H9 (cell line): ENCODE measurements around the gene RABGAP1L. TPM values are rescaled to one million over a fixed set of nuclear protein-coding genes. Genes with fewer than 3 reads are reported as not detected.

Experiments
- DNase-seq: peaks from one replicate; pipeline ENCODE4 v3.0.0-alpha.2; 2017
- H2AFZ ChIP-seq: one replicate; pipeline ENCODE4 v1.6.1; 2013; ENCODE audit warnings: mild to moderate bottlenecking, low read length, control low read depth, moderate library complexity
- H2AK5ac ChIP-seq: 2 replicates; pipeline ENCODE4 v1.6.1; 2013; ENCODE audit warnings: low read length, control low read depth, mixed read lengths; ENCODE audit not compliant: insufficient read length
- H2BK120ac ChIP-seq: one replicate; pipeline ENCODE4 v1.6.1; 2013; ENCODE audit warnings: low read depth, mild to moderate bottlenecking, low read length, control low read depth, inconsistent platforms; ENCODE audit not compliant: poor library complexity, severe bottlenecking
- H2BK12ac ChIP-seq: 2 replicates; pipeline ENCODE4 v1.6.1; 2013; ENCODE audit warnings: low read length, control low read depth, mixed read lengths, low read depth; ENCODE audit not compliant: insufficient read length
- H2BK15ac ChIP-seq: 2 replicates; pipeline ENCODE4 v1.6.1; 2013; ENCODE audit warnings: low read depth, low read length, control low read depth
- H2BK20ac ChIP-seq: one replicate; pipeline ENCODE4 v1.6.1; 2013; ENCODE audit warnings: low read depth, mild to moderate bottlenecking, low read length, control low read depth, inconsistent platforms; ENCODE audit not compliant: poor library complexity, severe bottlenecking
- H2BK5ac ChIP-seq: 2 replicates; pipeline ENCODE4 v1.6.1; 2013; ENCODE audit warnings: low read length, control low read depth, mixed read lengths; ENCODE audit not compliant: insufficient read length
- H3K14ac ChIP-seq: 2 replicates; pipeline ENCODE4 v1.6.1; 2013; ENCODE audit warnings: low read length, control low read depth; ENCODE audit not compliant: insufficient read depth
- H3K18ac ChIP-seq: 2 replicates; pipeline ENCODE4 v1.6.1; 2013; ENCODE audit warnings: low read depth, mild to moderate bottlenecking, mixed read lengths, low read length, control low read depth; ENCODE audit not compliant: insufficient read length
- H3K23ac ChIP-seq: 2 replicates; pipeline ENCODE4 v1.6.1; 2013; ENCODE audit warnings: low read length, control low read depth, mixed read lengths, low read depth; ENCODE audit not compliant: insufficient read length
- H3K23me2 ChIP-seq: 2 replicates; pipeline ENCODE4 v1.6.1; 2013; ENCODE audit warnings: low read depth, mild to moderate bottlenecking, mixed read lengths, low read length, control low read depth; ENCODE audit not compliant: insufficient read length, poor library complexity, severe bottlenecking
- H3K27ac ChIP-seq: 2 replicates; pipeline ENCODE4 v1.5.1; 2013; ENCODE audit warnings: low read length, control low read depth, mixed read lengths, low read depth; ENCODE audit not compliant: insufficient read length
- H3K27me3 ChIP-seq: 2 replicates; pipeline ENCODE4 v1.6.1; 2013; ENCODE audit warnings: low read length, control low read depth, inconsistent platforms; ENCODE audit not compliant: insufficient read depth
- H3K4ac ChIP-seq: 2 replicates; pipeline ENCODE4 v1.6.1; 2013; ENCODE audit warnings: low read depth, mild to moderate bottlenecking, control low read depth, inconsistent platforms, low read length, moderate library complexity
- H3K4me1 ChIP-seq: 2 replicates; pipeline ENCODE4 v1.6.1; 2013; ENCODE audit warnings: low read length, control low read depth, inconsistent platforms; ENCODE audit not compliant: insufficient read depth
- H3K4me2 ChIP-seq: 2 replicates; pipeline ENCODE4 v1.6.1; 2013; ENCODE audit warnings: low read length, control low read depth, mixed read lengths; ENCODE audit not compliant: insufficient read length, insufficient read depth
- H3K56ac ChIP-seq: 2 replicates; pipeline ENCODE4 v1.6.1; 2013; ENCODE audit warnings: low read depth, mild to moderate bottlenecking, mixed read lengths, low read length, control low read depth; ENCODE audit not compliant: insufficient read length
- H3K79me1 ChIP-seq: 2 replicates; pipeline ENCODE4 v1.6.1; 2013; ENCODE audit warnings: low read depth, mild to moderate bottlenecking, moderate library complexity, low read length, control low read depth, inconsistent platforms; ENCODE audit not compliant: insufficient read depth, poor library complexity, severe bottlenecking
- H3K79me2 ChIP-seq: 2 replicates; pipeline ENCODE4 v1.6.1; 2013; ENCODE audit warnings: low read length, control low read depth, inconsistent platforms; ENCODE audit not compliant: insufficient read depth
- H3K9ac ChIP-seq: 2 replicates; pipeline ENCODE4 v1.6.1; 2013; ENCODE audit warnings: low read length, control low read depth, mixed read lengths; ENCODE audit not compliant: insufficient read length; ENCODE audit errors: extremely low read depth
- H3K9me3 ChIP-seq: one replicate; pipeline ENCODE4 v1.6.1; 2013; ENCODE audit warnings: low read depth, low read length, inconsistent platforms; ENCODE audit not compliant: control insufficient read depth
- H3T11ph ChIP-seq: one replicate; pipeline ENCODE4 v1.6.1; 2013; ENCODE audit warnings: mild to moderate bottlenecking, low read length, control low read depth, inconsistent platforms
- H4K20me1 ChIP-seq: one replicate; pipeline ENCODE4 v1.6.1; 2013; ENCODE audit not compliant: control insufficient read depth, insufficient read length, insufficient read depth
- H4K5ac ChIP-seq: 2 replicates; pipeline ENCODE4 v1.6.1; 2013; ENCODE audit warnings: low read depth, mild to moderate bottlenecking, mixed read lengths, low read length, control low read depth; ENCODE audit not compliant: insufficient read length
- H4K8ac ChIP-seq: replicated peaks from 2 replicates; pipeline ENCODE4 v1.6.1; 2013; ENCODE audit warnings: low read length, control low read depth, mixed read lengths, low read depth; ENCODE audit not compliant: insufficient read length
- H4K91ac ChIP-seq: 2 replicates; pipeline ENCODE4 v1.6.1; 2013; ENCODE audit warnings: low read depth, mild to moderate bottlenecking, moderate library complexity, mixed read lengths, low read length, control low read depth; ENCODE audit not compliant: insufficient read length
- H3K27ac Mint-ChIP-seq, 3 experiments: 2 replicates in 2 of 3; 3 replicates in 1 of 3; pipeline ENCODE4 v1.8.0; 2020 to 2021; ENCODE audit warnings: mixed read lengths in 3 of 3, mild to moderate bottlenecking in 1 of 3, moderate library complexity in 1 of 3
- H3K27me3 Mint-ChIP-seq: 2 replicates; pipeline ENCODE4 v1.8.0; 2021; ENCODE audit warnings: low read depth, mild to moderate bottlenecking, moderate library complexity, mixed read lengths
- H3K36me3 Mint-ChIP-seq, 3 experiments: 2 replicates in 2 of 3; 3 replicates in 1 of 3; pipeline ENCODE4 v1.8.0; 2020 to 2021; ENCODE audit warnings: low read depth in 3 of 3, mixed read lengths in 3 of 3; ENCODE audit not compliant: insufficient read depth in 1 of 3
- H3K4me1 Mint-ChIP-seq, 2 experiments: 2 replicates each; pipeline ENCODE4 v1.8.0; 2020; ENCODE audit warnings: mixed read lengths in 2 of 2
- H3K4me3 Mint-ChIP-seq, 2 experiments: 2 replicates in 1 of 2; 3 replicates in 1 of 2; pipeline ENCODE4 v1.8.0; 2020 to 2021; ENCODE audit warnings: mild to moderate bottlenecking in 2 of 2, mixed read lengths in 2 of 2, moderate library complexity in 1 of 2
- H3K9me3 Mint-ChIP-seq, 2 experiments: 2 replicates in 1 of 2; 3 replicates in 1 of 2; pipeline ENCODE4 v1.8.0; 2020; ENCODE audit warnings: mild to moderate bottlenecking in 2 of 2, mixed read lengths in 2 of 2, moderate library complexity in 1 of 2
- CTCF ChIP-seq: fragments of 200-600 bp; sonication (generic); conservative IDR thresholded peaks from 3 replicates; pipeline ENCODE4 v1.8.0; 2021; ENCODE audit warnings: antibody characterized with exemption, mild to moderate bottlenecking
- WGBS: extraction: QIAGEN DNeasy Blood & Tissue Kit; methylation state at CpG from one replicate; pipeline ENCODE4 v1.1.7; 2013; ENCODE audit warnings: missing lambda C conversion rate, low lambda C conversion rate, mixed read lengths; ENCODE audit not compliant: insufficient read length; ENCODE audit errors: extremely low coverage; 5-methylcytosine and 5-hydroxymethylcytosine counted together
- total RNA-seq: library from RNA; stranded (reverse); gene quantifications from 2 replicates; pipeline ENCODE4 v1.2.1, GENCODE V29; 2021

RABGAP1L gene
- total RNA-seq, 1 experiment from 2014 or later, result 147 TPM

GRCh38 chr1:174322202-174322862 lies 163.0 kb downstream of the RABGAP1L start:
- no peak overlapping the region for H2AK5ac ChIP-seq
- no peak overlapping the region for H2BK20ac ChIP-seq
- H3K18ac ChIP-seq, result no peak overlapping the region
- H4K5ac ChIP-seq, result no peak overlapping the region
- H2BK12ac ChIP-seq, result no peak overlapping the region
- H3K27me3 ChIP-seq, result no peaks in the 10 kb centered on the region
- no peaks in the 10 kb centered on the region for H3K23me2 ChIP-seq
- H3K79me1 ChIP-seq, result no peaks in the 10 kb centered on the region
- no peaks in the 10 kb centered on the region for H3K4me1 ChIP-seq
- Mint-ChIP-seq H3K36me3 (peaks cover 33 to 65% (median 52%) of the 10 kb centered on the region in 3 experiments), H3K27ac (no peak overlapping the region), H3K9me3 (peaks cover 48 to 59% of the 10 kb centered on the region in 2 experiments), H3K27me3 (no peaks in the 10 kb centered on the region), H3K4me1 (no peaks in the 10 kb centered on the region), H3K4me3 (no peak overlapping the region)
- no peak overlapping the region for H3K56ac ChIP-seq
- no peaks in the 10 kb centered on the region for H3K79me2 ChIP-seq
- H3K23ac ChIP-seq, result no peak overlapping the region
- no peak overlapping the region for H3K4me2 ChIP-seq
- H2BK120ac ChIP-seq, result no peak overlapping the region
- H2BK5ac ChIP-seq, result no peak overlapping the region
- H4K91ac ChIP-seq, result no peak overlapping the region
- H3K14ac ChIP-seq, result no peak overlapping the region
- H3K9ac ChIP-seq, result no peak overlapping the region
- no CpG with 5 or more reads among the region's 1 CpG for WGBS
- DNase-seq, result no peak
- H3K9me3 ChIP-seq, result no peaks in the 10 kb centered on the region
- H4K20me1 ChIP-seq, result no peaks in the 10 kb centered on the region
- no peak overlapping the region for H4K8ac ChIP-seq
- no peak overlapping the region for H2AFZ ChIP-seq
- no peak overlapping the region for H3T11ph ChIP-seq
- TF ChIP-seq CTCF, result no peak
- no peak overlapping the region for H2BK15ac ChIP-seq
- H3K4ac ChIP-seq, result no peak overlapping the region
- H3K27ac ChIP-seq, result no peak overlapping the region
